ENCODE measurements around the gene CRB2.
A peak's percentile ranks its signal among the peaks of the same experiment; 100 is the strongest.
"Not testable (repeated sequence)": the region's sequence is repeated elsewhere in the genome, so short reads cannot be mapped to it uniquely, and the experiment has no call there.

Gene CRB2

GRCh38 chr9:123394291-123395235 lies 38.6 kb downstream of the CRB2 start:
- H3K27ac ChIP-seq = no peak overlapping the region
- TF ChIP-seq ZFX (IDR thresholded peaks at IDR 0.05; ENCODE audit: borderline replicate concordance) (no peak), CTCF (IDR thresholded peaks at IDR 0.05) (no peak)

DNA sequence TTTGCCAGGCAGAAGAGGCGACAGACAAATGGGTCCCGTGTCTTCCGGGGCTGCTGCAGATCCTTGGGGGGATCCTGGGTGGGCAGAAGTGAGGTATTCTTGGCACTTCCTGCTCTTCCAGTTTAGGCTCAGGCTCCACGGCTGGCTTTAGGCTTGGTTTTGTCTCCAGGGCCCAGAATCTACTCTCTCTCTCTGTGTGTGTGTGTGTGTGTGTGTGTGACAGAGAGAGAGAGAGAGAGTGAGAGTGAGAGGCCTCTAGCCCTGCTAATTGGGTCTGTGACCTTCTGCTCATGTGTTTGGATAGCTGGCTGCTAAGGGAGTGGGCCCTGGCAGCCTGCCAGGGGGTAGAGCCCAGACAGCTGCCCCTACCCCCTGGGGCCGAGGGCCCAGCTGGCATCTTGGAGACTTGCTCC lies 39.3 kb downstream of the CRB2 start:
- no peak overlapping the region for H3K27ac ChIP-seq
- TF ChIP-seq CTCF (IDR thresholded peaks at IDR 0.05) (no peak), ZFX (IDR thresholded peaks at IDR 0.05; ENCODE audit: borderline replicate concordance) (no peak)

DNA sequence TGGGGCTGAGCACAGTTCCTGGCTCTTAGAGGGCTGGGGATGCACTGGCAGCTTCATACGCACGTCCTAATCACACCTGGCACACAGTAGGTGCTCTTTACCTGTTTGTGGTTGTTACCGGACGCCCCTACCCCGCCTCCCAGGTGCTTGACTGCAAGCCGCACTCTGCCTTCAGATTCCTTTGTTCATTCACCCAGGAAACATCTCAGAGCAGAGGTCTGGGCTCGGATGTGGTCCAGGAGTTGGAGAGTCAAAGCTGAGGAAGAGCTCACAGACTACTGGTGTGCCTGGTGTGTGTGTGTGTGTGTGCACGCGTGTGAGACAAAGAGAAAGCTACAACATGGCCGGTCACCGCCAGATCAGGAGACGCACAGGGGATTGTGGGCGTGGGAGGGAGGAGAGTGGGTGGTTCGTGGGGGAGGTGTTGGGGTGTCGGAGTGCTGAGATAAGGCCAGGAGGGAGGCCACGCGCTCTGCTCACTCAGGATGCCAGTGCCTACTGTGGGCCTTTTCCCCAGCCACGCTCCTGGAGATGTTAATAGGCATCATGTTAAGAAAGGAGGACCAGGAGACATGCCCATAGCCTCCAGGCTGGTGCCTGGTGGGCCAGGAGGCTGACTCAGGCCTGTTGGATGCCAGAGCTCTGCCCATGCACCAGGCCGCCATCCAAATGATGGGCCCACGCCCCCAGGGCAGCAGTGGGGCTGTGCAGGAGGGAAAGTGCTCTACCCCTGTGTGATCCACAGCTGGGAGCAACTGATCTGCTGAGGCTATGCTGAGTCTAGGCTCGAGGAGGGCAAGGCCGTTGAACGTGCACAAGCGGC lies 39.9 kb downstream of the CRB2 start:
- H3K27ac ChIP-seq = no peak overlapping the region
- TF ChIP-seq ZFX (IDR thresholded peaks at IDR 0.05; ENCODE audit: borderline replicate concordance) = no peak
- no peak for TF ChIP-seq CTCF (IDR thresholded peaks at IDR 0.05)

DNA sequence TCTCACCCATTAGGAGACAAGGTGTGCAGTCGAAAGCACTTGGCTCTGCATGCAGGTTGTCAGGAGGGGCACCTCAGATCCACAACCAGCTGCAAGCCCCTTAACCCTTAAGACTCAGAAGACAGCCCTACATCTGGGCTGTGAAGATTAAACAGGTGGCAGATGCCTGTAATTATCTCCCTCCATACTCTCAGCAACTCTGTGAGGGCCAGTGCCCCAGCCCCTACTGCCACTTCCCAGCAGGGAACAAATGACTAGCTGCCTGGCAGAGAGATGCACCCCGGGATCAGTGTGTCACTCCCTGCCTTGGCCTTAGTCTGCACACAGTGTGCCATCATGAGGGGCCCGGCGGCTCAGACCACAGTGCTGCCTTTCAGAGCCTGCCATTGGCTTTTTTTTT lies 42.0 kb downstream of the CRB2 start:
- TF ChIP-seq ZFX (IDR thresholded peaks at IDR 0.05; ENCODE audit: borderline replicate concordance) = no peak
- TF ChIP-seq CTCF (IDR thresholded peaks at IDR 0.05) = no peak
- H3K27ac ChIP-seq = no peak overlapping the region

DNA sequence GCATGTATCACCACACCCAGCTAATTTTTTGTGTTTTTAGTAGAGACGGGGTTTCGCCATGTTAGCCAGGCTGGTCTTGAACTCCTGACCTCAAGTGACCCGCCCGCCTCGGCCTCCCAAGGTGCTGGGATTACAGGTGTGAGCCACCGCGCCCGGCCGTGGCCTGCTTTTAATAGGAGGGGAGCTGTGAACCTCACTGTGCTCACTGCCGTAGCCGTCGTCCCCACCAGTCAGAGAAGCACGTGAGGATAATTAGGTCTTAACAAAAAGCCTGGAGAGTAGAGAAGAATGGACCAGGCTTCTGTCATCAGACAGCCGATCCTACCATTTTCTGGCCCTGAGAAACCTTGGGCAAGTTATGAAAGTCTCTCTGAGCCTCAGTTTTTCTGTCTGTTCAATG lies 42.9 kb downstream of the CRB2 start:
- H3K27ac ChIP-seq = not testable (repeated sequence)

GRCh38 chr9:123399803-123400378 lies 43.9 kb downstream of the CRB2 start:
- no peak overlapping the region for H3K27ac ChIP-seq
- TF ChIP-seq CTCF (IDR thresholded peaks at IDR 0.05) (peak; percentile 83), ZFX (IDR thresholded peaks at IDR 0.05; ENCODE audit: borderline replicate concordance) (no peak)

GRCh38 chr9:123400926-123401503 lies 45.0 kb downstream of the CRB2 start:
- TF ChIP-seq CTCF (IDR thresholded peaks at IDR 0.05) (no peak), ZFX (IDR thresholded peaks at IDR 0.05; ENCODE audit: borderline replicate concordance) (no peak)
- no peak overlapping the region for H3K27ac ChIP-seq
